GM12874 (cell line): ENCODE results near the gene ATP10A.

Source experiments
- CTCF ChIP-seq: IDR thresholded peaks from 2 replicates; pipeline ENCODE4 v1.5.1; 2011; ENCODE audit warnings: low read depth, mild to moderate bottlenecking, control low read depth, low read length, moderate library complexity; ENCODE audit not compliant: insufficient read depth

The ATP10A gene

GRCh38 chr15:25727867-25728600 lies 135.1 kb downstream of the ATP10A start:
- no peak for TF ChIP-seq CTCF

- TF ChIP-seq CTCF = no peak
Observed at GRCh38 chr15:25727116-25727515, 136.0 kb downstream of the ATP10A start.

GRCh38 chr15:25725758-25726157 lies 137.4 kb downstream of the ATP10A start:
- TF ChIP-seq CTCF = no peak

GRCh38 chr15:25724899-25725298 lies 138.2 kb downstream of the ATP10A start:
- no peak for TF ChIP-seq CTCF

GRCh38 chr15:25721605-25721955 lies 141.5 kb downstream of the ATP10A start:
- no peak for TF ChIP-seq CTCF

GRCh38 chr15:25719101-25719985 lies 143.8 kb downstream of the ATP10A start:
- no peak for TF ChIP-seq CTCF

GRCh38 chr15:25718597-25718996 lies 144.5 kb downstream of the ATP10A start:
- no peak for TF ChIP-seq CTCF
